HepG2 (cell line): ENCODE results near the gene JPH2. TPM values are rescaled to one million over a fixed set of nuclear protein-coding genes. Genes with fewer than 3 reads are reported as not detected.
A peak's percentile ranks its signal among the peaks of the same experiment; 100 is the strongest.

Experiments
- ATAC-seq: fragments of 200-7000 bp; cut with Tn5 transposase; 3 replicates; pipeline ENCODE4 v1.9.1; 2020; ENCODE audit warnings: mild to moderate bottlenecking, moderate library complexity
- BruUV-seq: library from RNA; stranded (reverse); fragments of 400-500 nt; replicated peaks from 2 replicates; lab custom pipeline; 2021; lab: Mats Ljungman, UMichigan
- CTCF ChIA-PET: fragments of 300-600 bp; formaldehyde crosslinking; extraction: SDS; loops from one replicate; lab custom pipeline; 2021; ENCODE audit warnings: low total read pairs, inconsistent platforms, low intra/inter-chr PET ratio; lab: Yijun Ruan, JAX
- POLR2A ChIA-PET: fragments of 350-600 bp; sonication (Branson Sonifier 250); formaldehyde crosslinking; loops from one replicate; lab custom pipeline; 2020; ENCODE audit warnings: antibody characterized with exemption, inconsistent platforms; lab: Yijun Ruan, JAX
- DNase-seq: peaks from one replicate; pipeline ENCODE4 v3.0.0-alpha.2; 2015; ENCODE audit warnings: low spot score
- FAIRE-seq: peaks from 3 replicates; lab custom pipeline; 2011; peaks lifted over from hg19 to GRCh38; lab: Jason Lieb, UNC
- H2AFZ ChIP-seq: one replicate; pipeline ENCODE4 v1.6.1; 2011; ENCODE audit warnings: low read length, inconsistent platforms
- H3K27ac ChIP-seq: fragments of 300-600 bp; 3 replicates; pipeline ENCODE4 v1.8.0; 2011; ENCODE audit warnings: mixed run types, mild to moderate bottlenecking, mixed read lengths, low read length, inconsistent platforms; ENCODE audit not compliant: insufficient read depth; ENCODE audit errors: extremely low read length
- H3K27me3 ChIP-seq, 2 experiments: fragments of 200-600 bp in 1 of 2; 2 replicates in 1 of 2; 3 replicates in 1 of 2; pipeline versions ENCODE4 v1.6.0 to v1.8.0; 2011; ENCODE audit warnings: low read length in 2 of 2, mild to moderate bottlenecking in 2 of 2, moderate library complexity in 2 of 2, inconsistent platforms in 1 of 2; ENCODE audit not compliant: insufficient read depth in 2 of 2, control insufficient read depth in 1 of 2
- H3K36me3 ChIP-seq, 2 experiments: fragments of 200-600 bp in 1 of 2; replicated peaks in 1 of 2; 2 replicates in 1 of 2; 3 replicates in 1 of 2; pipeline versions ENCODE4 v1.5.1 to v1.8.0; 2011; ENCODE audit warnings: low read length in 2 of 2, inconsistent platforms in 1 of 2; ENCODE audit not compliant: insufficient read depth in 2 of 2, control insufficient read depth in 1 of 2
- H3K4me1 ChIP-seq: 2 replicates; pipeline ENCODE4 v1.5.1; 2012; ENCODE audit warnings: low read length, inconsistent platforms; ENCODE audit not compliant: insufficient read depth
- H3K4me2 ChIP-seq: 2 replicates; pipeline ENCODE4 v1.6.0; 2011; ENCODE audit warnings: low read depth, low read length, inconsistent platforms
- H3K4me3 ChIP-seq, 3 experiments: fragments of 200-600 bp in 1 of 3; sonication (generic), shearing (Covaris generic) in 1 of 3; replicated peaks in 1 of 3; 2 replicates each; pipeline ENCODE4 v1.5.1; 2011 to 2016; ENCODE audit warnings: low read length in 3 of 3, inconsistent platforms in 2 of 3, low read depth in 2 of 3, mild to moderate bottlenecking in 2 of 3, control low read depth in 1 of 3, mixed read lengths in 1 of 3; ENCODE audit not compliant: insufficient read depth in 1 of 3
- H3K79me2 ChIP-seq: one replicate; pipeline ENCODE4 v1.6.1; 2011; ENCODE audit warnings: low read length, inconsistent platforms; ENCODE audit not compliant: insufficient read depth
- H3K9ac ChIP-seq: 2 replicates; pipeline ENCODE4 v1.6.0; 2011; ENCODE audit warnings: mild to moderate bottlenecking, low read depth, low read length, inconsistent platforms; ENCODE audit not compliant: insufficient read depth
- H3K9me3 ChIP-seq: 2 replicates; pipeline ENCODE4 v1.5.1; 2012; ENCODE audit warnings: mild to moderate bottlenecking, low read length
- H4K20me1 ChIP-seq: 2 replicates; pipeline ENCODE4 v1.6.0; 2011; ENCODE audit warnings: inconsistent platforms, mild to moderate bottlenecking, low read length, moderate library complexity; ENCODE audit not compliant: insufficient read depth
- FIP1L1 ChIP-seq: fragments of 200-400 bp; formaldehyde crosslinking; IDR thresholded peaks from 2 replicates; pipeline ENCODE4 v1.6.1; 2018; ENCODE audit warnings: low read depth, mild to moderate bottlenecking, low read length, moderate library complexity, borderline replicate concordance; ENCODE audit not compliant: insufficient read depth
- KLF16 ChIP-seq, 2 experiments: sonication (generic) in 1 of 2; formaldehyde crosslinking in 1 of 2; IDR thresholded peaks; 2 replicates each; pipeline versions ENCODE4 v1.6.1 to v1.8.0; 2016 to 2023; ENCODE audit warnings: missing genetic modification reagents in 2 of 2, missing compliant biosample characterization in 1 of 2
- TAF15 ChIP-seq: fragments of 200-400 bp; formaldehyde crosslinking; IDR thresholded peaks from one replicate; pipeline ENCODE4 v1.6.1; 2018; ENCODE audit warnings: mild to moderate bottlenecking, low read depth, low read length; ENCODE audit not compliant: poor library complexity, severe bottlenecking
- ZNF564 ChIP-seq: sonication (generic); formaldehyde crosslinking; IDR thresholded peaks from 2 replicates; pipeline ENCODE4 v1.8.1; 2023; ENCODE audit warnings: mild to moderate bottlenecking, missing genetic modification reagents
- ZNF629 ChIP-seq: sonication (generic); formaldehyde crosslinking; conservative IDR thresholded peaks from 2 replicates; pipeline ENCODE4 v1.5.0; 2020; ENCODE audit warnings: missing genetic modification reagents
- ZNF746 ChIP-seq: sonication (generic); formaldehyde crosslinking; IDR thresholded peaks from 2 replicates; pipeline ENCODE4 v1.8.0; 2022; ENCODE audit warnings: mild to moderate bottlenecking, missing genetic modification reagents
- WGBS: methylation state at CpG from one replicate; pipeline ENCODE4 v1.1.6; 2017; ENCODE audit warnings: low lambda C conversion rate; 5-methylcytosine and 5-hydroxymethylcytosine counted together
- in situ Hi-C: cut with HindIII; loops from 2 replicates; pipeline ENCODE4 v1.10.0; 2017; ENCODE audit warnings: low pct_unique_long_range_greater_than_20kb; ENCODE audit not compliant: extremely low pct_ligation_motif_present
- intact Hi-C: fragments of 100-400 bp; cut with micrococcal nuclease; formaldehyde crosslinking; loops from one replicate; pipeline ENCODE4 v1.10.0; 2022; ENCODE audit not compliant: unreplicated experiment
- polyA plus RNA-seq, 8 experiments: library from polyadenylated mRNA; depleted of rRNA in 3 of 8; stranded (reverse) in 7 of 8; unstranded in 1 of 8; fragments of >200 nt; fragmentation: Illumina TruSeq in 4 of 8; extraction: Trizol in 4 of 8; gene quantifications; 2 replicates each; pipeline versions ENCODE4 v1.2.1 to v1.2.3, GENCODE V29; 2011 to 2016; ENCODE audit warnings: low read depth in 4 of 8, missing spikeins in 1 of 8, mixed read lengths in 1 of 8; ENCODE audit not compliant: insufficient read depth in 1 of 8
- total RNA-seq, 5 experiments: library from RNA; depleted of rRNA; stranded (reverse); fragments of >200 nt; fragmentation: Illumina TruSeq; extraction: Trizol; gene quantifications; 2 replicates each; pipeline ENCODE4 v1.2.3, GENCODE V29; 2016; ENCODE audit warnings: low read depth in 1 of 5
- TF ChIP-seq, protein P1 (sequence below): sonication (generic); formaldehyde crosslinking; IDR thresholded peaks from 2 replicates; pipeline ENCODE4 v1.8.0; 2022; ENCODE audit warnings: missing genetic modification reagents, mild to moderate bottlenecking, inconsistent platforms, borderline replicate concordance
- TF ChIP-seq, protein P2 (sequence below): sonication (generic); formaldehyde crosslinking; IDR thresholded peaks from 2 replicates; pipeline ENCODE4 v1.5.0; 2020; ENCODE audit warnings: missing genetic modification reagents
- TF ChIP-seq, protein P3 (sequence below): sonication (generic); formaldehyde crosslinking; IDR thresholded peaks from 2 replicates; pipeline ENCODE4 v1.5.0; 2020; ENCODE audit warnings: missing genetic modification reagents, mild to moderate bottlenecking, borderline replicate concordance

The JPH2 gene
- total and polyA plus RNA-seq, 2 of the 13 experiments (the other 11 are each of a cell fraction or from before 2014, with no cell fraction given), result 0.42 TPM; not detected in 1

DNA sequence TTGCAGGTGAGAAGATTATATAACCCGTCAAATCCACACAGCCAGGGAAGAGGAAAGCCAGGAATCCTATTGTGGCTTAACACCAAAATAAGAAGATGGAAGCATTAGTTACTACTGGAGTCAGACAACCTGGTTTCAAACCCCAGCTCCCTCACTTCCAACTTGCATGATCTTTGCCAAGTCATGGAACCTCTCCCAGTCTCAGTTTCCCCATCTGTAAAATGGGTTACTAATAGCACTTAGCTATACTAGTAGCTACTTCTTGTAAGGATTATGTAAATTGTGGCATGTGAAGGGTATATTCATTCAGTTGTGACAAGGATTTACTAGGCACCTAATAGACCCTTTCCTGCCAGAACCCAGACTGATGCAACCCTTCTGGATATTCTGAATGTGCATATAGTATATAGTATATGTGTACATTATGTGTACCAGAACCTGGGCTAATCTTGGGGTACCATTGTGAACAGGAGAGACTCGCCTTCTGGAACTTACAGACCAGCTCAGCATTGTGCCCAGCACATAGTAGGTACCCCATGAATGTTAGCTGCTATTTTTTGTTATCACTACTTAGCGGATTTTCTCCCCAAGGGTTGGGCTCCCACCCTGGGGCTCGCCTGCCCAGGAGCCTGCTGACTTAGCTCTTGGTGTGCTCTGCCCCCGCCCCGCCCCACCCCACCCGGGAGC is 50.3 kb downstream of the JPH2 start:
- Histone ChIP-seq H4K20me1 (no peaks in the 10 kb centered on the region), H3K4me1 (no peaks in the 10 kb centered on the region), H3K4me2 (no peak overlapping the region), H3K4me3 (no peak overlapping the region), H3K36me3 (no peaks in the 10 kb centered on the region), H3K79me2 (no peaks in the 10 kb centered on the region), H3K27me3 (peaks cover 3 to 31% of the 10 kb centered on the region in 2 experiments; a peak in 4 of 5 replicates), H3K9ac (no peak overlapping the region), H3K9me3 (no peaks in the 10 kb centered on the region), H2AFZ (no peak overlapping the region), H3K27ac (no peak overlapping the region)
- DNase-seq, result no peak
- TF ChIP-seq TAF15 (no peak), ZNF629 (CRISPR knock-in tag) (peak; percentile 79)
- WGBS, result 19% methylated on average over 7 of the region's 7 CpGs
- no TSS peak for BruUV-seq
- no peak for FAIRE-seq
- in situ Hi-C loops, result no loop called here
- ChIA-PET POLR2A (no interaction called here), CTCF (no interaction called here)
- intact Hi-C loops, result no loop called here
- ATAC-seq, result no peak

DNA sequence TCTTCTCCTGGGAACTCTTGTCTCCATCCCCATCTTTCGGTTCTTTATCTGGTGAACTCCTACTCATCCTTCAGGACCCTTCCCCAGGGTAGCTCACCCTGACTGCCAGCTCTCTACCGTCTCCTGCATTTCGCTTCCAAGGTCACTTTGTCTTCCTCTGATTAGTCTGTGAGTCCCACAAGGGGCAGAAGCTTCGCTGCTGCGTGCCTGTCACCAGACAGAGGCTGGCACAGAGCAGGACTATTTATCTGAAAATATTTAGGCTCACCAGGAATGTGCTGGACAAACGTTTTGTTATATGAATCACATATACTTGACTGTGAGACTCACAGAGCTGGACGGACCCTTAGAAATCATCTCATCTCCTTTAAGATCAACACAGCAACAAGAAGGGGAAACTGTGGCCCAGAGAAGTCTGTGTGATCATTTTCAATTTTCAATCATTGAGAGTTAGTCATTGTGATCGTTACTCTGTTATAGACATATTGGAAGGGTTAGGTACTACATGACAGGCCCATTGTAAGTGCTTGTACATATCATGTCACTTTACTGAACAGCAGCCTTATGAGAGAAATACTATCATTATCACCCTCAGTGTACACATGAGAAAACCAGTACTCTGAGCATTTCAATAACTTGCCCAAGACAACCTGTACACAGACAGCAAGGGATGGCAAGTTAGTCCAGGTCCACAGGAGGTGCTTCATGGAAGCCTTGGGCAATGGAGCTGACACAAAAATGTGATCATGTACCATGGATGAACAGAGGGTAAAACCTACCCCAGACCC is 51.4 kb downstream of the JPH2 start:
- no peak overlapping the region for H3K4me2 ChIP-seq
- no peak overlapping the region for H2AFZ ChIP-seq
- POLR2A ChIA-PET, result no interaction called here
- BruUV-seq, result no TSS peak
- no peak for DNase-seq
- FAIRE-seq, result no peak
- peaks cover 3 to 29% of the 10 kb centered on the region in 2 experiments; a peak in 3 of 5 replicates for H3K27me3 ChIP-seq
- CTCF ChIA-PET, result no interaction called here
- H3K36me3 ChIP-seq, result no peaks in the 10 kb centered on the region
- H3K9me3 ChIP-seq, result no peaks in the 10 kb centered on the region
- H3K27ac ChIP-seq, result no peak overlapping the region
- in situ Hi-C loops (no loop called here), intact Hi-C loops (no loop called here)
- WGBS, result 3% methylated on average over 8 of the region's 8 CpGs
- H3K9ac ChIP-seq, result no peak overlapping the region
- peak; percentile 39 for ATAC-seq
- no peaks in the 10 kb centered on the region for H3K79me2 ChIP-seq
- no peaks in the 10 kb centered on the region for H4K20me1 ChIP-seq
- no peaks in the 10 kb centered on the region for H3K4me1 ChIP-seq
- TF ChIP-seq, protein P1, sequence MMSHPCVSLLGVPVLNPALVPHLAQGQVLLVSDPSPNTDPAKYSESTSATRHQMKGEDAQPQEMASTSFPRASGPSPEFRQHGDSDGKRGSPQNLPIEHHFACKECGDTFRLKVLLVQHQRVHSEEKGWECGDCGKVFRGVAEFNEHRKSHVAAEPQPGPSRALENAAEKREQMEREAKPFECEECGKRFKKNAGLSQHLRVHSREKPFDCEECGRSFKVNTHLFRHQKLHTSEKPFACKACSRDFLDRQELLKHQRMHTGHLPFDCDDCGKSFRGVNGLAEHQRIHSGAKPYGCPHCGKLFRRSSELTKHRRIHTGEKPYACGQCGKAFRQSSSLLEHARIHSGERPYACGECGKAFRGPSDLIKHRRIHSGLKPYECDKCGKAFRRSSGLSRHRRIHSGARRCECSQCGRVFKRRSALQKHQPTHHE, result no peak
- no peak for TF ChIP-seq KLF16 (CRISPR knock-in tag; IDR thresholded peaks at IDR 0.05)
- TF ChIP-seq FIP1L1, result no peak
- TF ChIP-seq, protein P2, sequence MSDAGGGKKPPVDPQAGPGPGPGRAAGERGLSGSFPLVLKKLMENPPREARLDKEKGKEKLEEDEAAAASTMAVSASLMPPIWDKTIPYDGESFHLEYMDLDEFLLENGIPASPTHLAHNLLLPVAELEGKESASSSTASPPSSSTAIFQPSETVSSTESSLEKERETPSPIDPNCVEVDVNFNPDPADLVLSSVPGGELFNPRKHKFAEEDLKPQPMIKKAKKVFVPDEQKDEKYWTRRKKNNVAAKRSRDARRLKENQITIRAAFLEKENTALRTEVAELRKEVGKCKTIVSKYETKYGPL (CRISPR knock-in tag), result no peak
- TF ChIP-seq ZNF746 (CRISPR knock-in tag), result no peak
- TF ChIP-seq, protein P3, sequence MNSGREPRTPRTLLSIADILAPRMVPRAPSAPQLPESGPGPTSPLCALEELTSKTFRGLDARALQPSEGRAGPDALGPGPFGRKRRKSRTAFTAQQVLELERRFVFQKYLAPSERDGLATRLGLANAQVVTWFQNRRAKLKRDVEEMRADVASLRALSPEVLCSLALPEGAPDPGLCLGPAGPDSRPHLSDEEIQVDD (CRISPR knock-in tag), result no peak
- TF ChIP-seq ZNF564 (CRISPR knock-in tag), result no peak
- H3K4me3 ChIP-seq, result no peak overlapping the region
